ENCODE data around the gene MAMDC4. TPM values are rescaled to one million over a fixed set of nuclear protein-coding genes. Genes with fewer than 3 reads are reported as not detected.
"Not testable (repeated sequence)": the region's sequence is repeated elsewhere in the genome, so short reads cannot be mapped to it uniquely, and the experiment has no call there.

The MAMDC4 gene
- total RNA-seq, 2 donors from 2014 or later = 16.0 to 17.2 TPM

DNA sequence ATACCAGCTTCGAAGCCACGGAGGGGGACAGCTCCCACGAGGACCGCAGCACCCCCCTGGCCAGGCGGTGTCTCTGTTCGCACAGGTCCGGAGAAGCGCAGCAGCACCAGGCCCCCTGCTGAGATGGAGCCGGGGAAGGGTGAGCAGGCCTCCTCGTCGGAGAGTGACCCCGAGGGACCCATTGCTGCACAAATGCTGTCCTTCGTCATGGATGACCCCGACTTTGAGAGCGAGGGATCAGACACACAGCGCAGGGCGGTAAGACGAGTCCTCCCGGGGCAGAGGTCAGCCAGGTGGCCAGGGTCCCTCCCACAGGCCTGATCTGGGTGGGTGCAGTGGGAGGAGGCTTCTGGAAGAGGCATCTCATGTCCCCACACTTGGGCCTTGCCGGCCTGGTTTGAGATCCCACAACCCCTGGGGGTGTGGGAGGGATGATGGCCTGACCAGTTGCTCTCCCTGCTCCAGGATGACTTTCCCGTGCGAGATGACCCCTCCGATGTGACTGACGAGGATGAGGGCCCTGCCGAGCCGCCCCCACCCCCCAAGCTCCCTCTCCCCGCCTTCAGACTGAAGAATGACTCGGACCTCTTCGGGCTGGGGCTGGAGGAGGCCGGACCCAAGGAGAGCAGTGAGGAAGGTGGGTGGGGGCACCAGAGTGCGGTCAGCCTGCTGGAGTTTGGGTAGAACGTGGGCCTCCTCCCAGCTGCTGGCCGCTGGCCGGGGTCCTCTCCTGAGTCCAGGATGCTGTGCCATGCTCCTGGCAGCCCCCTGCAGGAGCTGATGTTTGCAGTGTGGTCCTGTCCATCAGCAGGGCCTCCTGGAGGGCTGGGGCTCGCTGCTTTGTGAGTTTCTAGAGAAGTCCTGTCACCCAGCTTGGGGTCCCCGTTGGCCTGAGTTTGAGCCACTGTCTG is 12.7 kb upstream of the MAMDC4 start:
- Mint-ChIP-seq H3K36me3 (no peaks in the 10 kb centered on the region), H3K9me3 (no peaks in the 10 kb centered on the region), H3K27ac (no peak overlapping the region), H3K4me3 (no peak overlapping the region), H3K4me1 (ENCODE audit: low read depth in 2 of 2) (peaks cover 4 to 7% of the 10 kb centered on the region in 2 donors), H3K27me3 (no peaks in the 10 kb centered on the region)
- no peak for ATAC-seq
- no peak for DNase-seq (ENCODE audit: low spot score)

- ATAC-seq (no peak), DNase-seq (ENCODE audit: low spot score) (no peak)
- Mint-ChIP-seq H3K4me1 (ENCODE audit: low read depth in 2 of 2) (peaks cover 4 to 7% of the 10 kb centered on the region in 2 donors), H3K27me3 (no peaks in the 10 kb centered on the region), H3K4me3 (no peak overlapping the region), H3K27ac (no peak overlapping the region), H3K9me3 (no peaks in the 10 kb centered on the region), H3K36me3 (no peaks in the 10 kb centered on the region)
Observed at GRCh38 chr9:136840140-136840876, 11.8 kb upstream of the MAMDC4 start.

DNA sequence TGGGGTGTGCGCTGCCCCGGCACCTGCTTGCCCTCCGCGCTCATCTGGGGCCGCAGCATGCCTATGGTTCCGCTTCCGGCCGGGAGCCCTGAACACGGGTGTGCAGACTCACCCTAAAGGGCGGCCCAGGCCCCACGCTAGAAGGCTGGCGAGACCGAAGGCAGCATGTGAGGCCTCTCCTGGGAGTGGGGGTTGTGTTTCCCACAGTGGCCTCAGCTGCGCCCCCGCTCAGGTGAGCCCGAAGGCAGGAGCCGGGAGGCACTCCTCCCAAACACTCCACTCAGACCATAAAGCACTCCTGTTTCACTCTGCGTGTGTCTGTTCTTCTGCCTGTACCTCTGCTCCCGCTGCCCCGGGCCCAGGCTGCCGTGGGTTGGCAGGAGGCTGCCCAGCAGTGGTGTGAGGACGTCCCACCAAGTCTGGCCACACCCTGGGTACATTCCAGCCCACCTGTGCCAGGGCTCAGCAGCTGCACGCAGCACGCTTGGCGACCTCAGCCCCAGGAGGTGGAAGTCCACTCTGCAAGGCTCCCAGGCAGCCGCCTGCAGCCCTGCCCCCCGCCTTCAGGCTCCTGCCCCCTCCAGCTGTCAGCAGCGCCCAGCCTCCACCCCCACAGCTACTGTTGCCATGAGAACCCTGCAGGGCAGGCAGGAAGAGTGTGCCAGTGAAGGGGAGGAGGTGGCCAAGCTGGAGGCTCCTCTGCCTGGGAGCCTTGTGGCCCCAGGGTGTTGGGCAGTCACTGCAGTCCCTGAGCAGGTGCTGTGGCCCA is 11.1 kb upstream of the MAMDC4 start:
- ATAC-seq = no peak
- Mint-ChIP-seq H3K9me3 (no peaks in the 10 kb centered on the region), H3K4me3 (no peak overlapping the region), H3K4me1 (ENCODE audit: low read depth in 2 of 2) (peaks cover 4 to 7% of the 10 kb centered on the region in 2 donors), H3K27me3 (no peaks in the 10 kb centered on the region), H3K36me3 (no peaks in the 10 kb centered on the region), H3K27ac (no peak overlapping the region)
- DNase-seq (ENCODE audit: low spot score) = no peak

DNA sequence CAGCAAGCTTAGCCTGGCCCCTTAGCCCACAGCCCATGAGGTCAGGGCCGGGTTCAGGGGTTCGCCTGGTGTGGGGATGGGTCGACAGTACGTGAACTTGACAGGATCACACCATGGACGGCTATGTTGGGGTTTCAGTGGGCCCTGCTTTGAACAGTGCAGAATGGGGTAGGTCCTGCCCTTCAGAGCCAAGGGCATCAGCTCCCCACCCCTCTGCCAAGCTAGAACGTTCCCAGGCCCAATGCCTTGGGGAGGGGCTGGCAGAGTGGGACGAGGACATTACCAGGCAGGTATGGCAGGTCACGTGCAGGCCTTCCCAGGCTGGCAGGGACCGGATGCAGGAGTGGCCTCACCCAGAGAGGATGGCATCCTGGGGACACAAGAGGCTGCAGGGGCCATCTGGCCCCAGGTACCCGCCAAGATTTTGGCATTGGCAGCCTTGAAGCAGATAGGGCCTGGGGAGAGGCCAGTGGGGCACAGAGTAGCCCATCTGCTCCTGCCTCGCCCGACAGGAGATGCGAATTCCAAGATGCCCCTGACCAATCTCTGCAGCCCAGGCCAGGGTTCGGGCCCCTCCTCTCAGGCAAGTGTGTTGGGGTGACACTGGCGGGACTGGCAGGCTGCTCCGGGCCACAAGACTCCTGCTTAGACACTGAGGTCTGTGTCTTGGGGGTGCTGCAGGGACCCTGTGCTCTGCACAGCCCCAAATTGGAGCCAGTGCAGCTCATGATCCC is 10.3 kb upstream of the MAMDC4 start:
- peak overlapping the region in 1 of 2 donors; percentile 35 for H3K27ac Mint-ChIP-seq
- ATAC-seq; H3K36me3 Mint-ChIP-seq; DNase-seq (ENCODE audit: low spot score); H3K27me3 Mint-ChIP-seq; H3K9me3 Mint-ChIP-seq: not testable (repeated sequence)
- H3K4me3 Mint-ChIP-seq = peak overlapping the region; percentile 86
- H3K4me1 Mint-ChIP-seq (ENCODE audit: low read depth in 2 of 2) = peaks cover 4 to 11% of the 10 kb centered on the region in 2 donors

DNA sequence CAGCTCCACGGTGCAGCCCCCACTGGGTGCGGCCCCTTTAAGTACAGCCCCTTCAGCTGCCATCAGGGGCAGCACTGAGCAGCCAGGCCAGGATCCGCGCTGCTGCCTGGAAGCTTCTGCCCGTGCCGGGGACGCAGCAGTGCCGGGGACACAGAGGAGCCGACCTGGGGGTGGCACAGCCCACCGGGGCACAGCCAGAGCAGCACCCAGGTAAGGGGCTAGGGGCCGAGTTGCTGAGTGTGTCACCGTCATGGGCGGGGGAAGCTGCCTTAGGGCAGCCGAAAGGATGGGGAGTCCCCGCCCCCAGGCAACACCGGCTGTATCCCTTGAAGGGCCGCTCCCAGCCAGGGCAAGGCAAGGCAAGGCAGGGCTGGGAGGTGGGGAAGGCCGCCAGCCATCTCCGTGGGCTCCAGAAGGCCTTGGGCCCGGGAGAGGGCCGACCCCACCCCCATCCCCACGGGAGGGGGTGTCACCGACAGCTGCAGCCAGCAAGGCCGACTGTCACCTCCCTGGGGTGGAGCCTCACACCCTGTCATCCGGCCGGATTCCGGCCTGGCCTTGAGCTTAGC is 9.7 kb upstream of the MAMDC4 start, which contains the start of gene AJM1:
AJM1 (plus strand) TSS at position 99 of the 569 bp plus-strand sequence. CDS start 1,937 bp downstream, outside the sequence.
- peak; percentile 81 for DNase-seq (ENCODE audit: low spot score)
- peak within 1 kb of the TSS in 1 of 2 donors; percentile 35 for H3K27ac Mint-ChIP-seq
- peaks cover 5 to 11% of the 10 kb centered on the region in 2 donors for H3K4me1 Mint-ChIP-seq (ENCODE audit: low read depth in 2 of 2)
- peak; percentile 88 for ATAC-seq
- H3K4me3 Mint-ChIP-seq = peak within 1 kb of the TSS; percentile 86
- H3K36me3 Mint-ChIP-seq, H3K27me3 Mint-ChIP-seq, H3K9me3 Mint-ChIP-seq: not testable (repeated sequence)

- not testable (repeated sequence) for H3K27ac Mint-ChIP-seq
- peak overlapping the region; percentile 47 for H3K4me3 Mint-ChIP-seq
- ATAC-seq = peak; percentile 1 to 3
Observed at GRCh38 chr9:136843159-136843800, 8.9 kb upstream of the MAMDC4 start.

GRCh38 chr9:136843801-136844740 is 8.1 kb upstream of the MAMDC4 start:
- not testable (repeated sequence) for H3K36me3 Mint-ChIP-seq; H3K27ac Mint-ChIP-seq; H3K27me3 Mint-ChIP-seq; H3K9me3 Mint-ChIP-seq; DNase-seq (ENCODE audit: low spot score)
- peak; percentile 5 to 9 for ATAC-seq
- Mint-ChIP-seq H3K4me1 (ENCODE audit: low read depth in 2 of 2) (peaks cover 12 to 18% of the 10 kb centered on the region in 2 donors), H3K4me3 (peak overlapping the region; percentile 47)

More at GRCh38 chr9:136843159-136843800, 8.9 kb upstream of the MAMDC4 start:
- H3K4me1 Mint-ChIP-seq (ENCODE audit: low read depth in 2 of 2) = peaks cover 12 to 18% of the 10 kb centered on the region in 2 donors
- not testable (repeated sequence) for H3K36me3 Mint-ChIP-seq; DNase-seq (ENCODE audit: low spot score); H3K9me3 Mint-ChIP-seq; H3K27me3 Mint-ChIP-seq

DNA sequence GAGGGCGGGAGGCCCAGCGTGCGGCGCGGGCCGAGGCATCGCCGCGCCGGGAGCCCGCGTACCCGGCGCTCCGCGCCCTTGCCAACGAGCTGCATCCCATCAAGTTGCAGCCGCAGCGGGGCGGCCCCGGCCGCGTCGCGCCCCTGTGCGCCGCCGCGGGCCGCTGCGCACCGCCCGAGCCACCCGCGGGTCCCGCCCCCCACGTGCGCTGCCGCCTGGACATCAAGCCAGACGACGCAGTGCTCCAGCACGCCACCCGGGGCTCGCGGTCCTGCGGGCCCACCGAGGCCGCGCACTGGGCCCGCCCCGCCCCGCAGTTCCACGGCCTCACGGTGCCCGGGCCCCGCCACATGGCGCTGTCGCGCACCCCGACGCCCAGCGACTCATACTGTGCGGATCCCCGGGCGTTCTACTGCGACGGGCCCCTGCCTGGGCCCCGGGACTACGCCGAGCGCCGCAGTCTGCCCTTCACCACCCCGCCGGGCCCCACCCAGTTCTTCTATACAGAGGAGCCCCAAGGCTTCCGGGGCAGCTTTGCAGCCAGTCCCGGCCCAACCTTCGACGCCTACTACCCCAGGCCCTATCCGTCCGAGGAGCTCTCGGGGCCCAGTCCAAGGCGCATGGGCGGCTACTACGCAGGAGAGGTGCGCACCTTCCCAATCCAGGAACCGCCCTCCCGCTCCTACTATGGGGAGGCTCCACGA is 7.2 kb upstream of the MAMDC4 start:
- no peak for DNase-seq (ENCODE audit: low spot score)
- Mint-ChIP-seq H3K4me3 (no peak overlapping the region), H3K9me3 (no peaks in the 10 kb centered on the region), H3K27ac (no peak overlapping the region), H3K4me1 (ENCODE audit: low read depth in 2 of 2) (peaks cover 11 to 20% of the 10 kb centered on the region in 2 donors), H3K27me3 (no peaks in the 10 kb centered on the region), H3K36me3 (no peaks in the 10 kb centered on the region)
- ATAC-seq = no peak

- H3K36me3 Mint-ChIP-seq = no peaks in the 10 kb centered on the region
- no peak overlapping the region for H3K27ac Mint-ChIP-seq
- H3K4me3 Mint-ChIP-seq = no peak overlapping the region
- no peaks in the 10 kb centered on the region for H3K9me3 Mint-ChIP-seq
- ATAC-seq (no peak), DNase-seq (ENCODE audit: low spot score) (no peak)
- peaks cover 8 to 17% of the 10 kb centered on the region in 2 donors for H3K4me1 Mint-ChIP-seq (ENCODE audit: low read depth in 2 of 2)
- no peaks in the 10 kb centered on the region for H3K27me3 Mint-ChIP-seq
Observed at GRCh38 chr9:136845465-136846260, 6.5 kb upstream of the MAMDC4 start.

DNA sequence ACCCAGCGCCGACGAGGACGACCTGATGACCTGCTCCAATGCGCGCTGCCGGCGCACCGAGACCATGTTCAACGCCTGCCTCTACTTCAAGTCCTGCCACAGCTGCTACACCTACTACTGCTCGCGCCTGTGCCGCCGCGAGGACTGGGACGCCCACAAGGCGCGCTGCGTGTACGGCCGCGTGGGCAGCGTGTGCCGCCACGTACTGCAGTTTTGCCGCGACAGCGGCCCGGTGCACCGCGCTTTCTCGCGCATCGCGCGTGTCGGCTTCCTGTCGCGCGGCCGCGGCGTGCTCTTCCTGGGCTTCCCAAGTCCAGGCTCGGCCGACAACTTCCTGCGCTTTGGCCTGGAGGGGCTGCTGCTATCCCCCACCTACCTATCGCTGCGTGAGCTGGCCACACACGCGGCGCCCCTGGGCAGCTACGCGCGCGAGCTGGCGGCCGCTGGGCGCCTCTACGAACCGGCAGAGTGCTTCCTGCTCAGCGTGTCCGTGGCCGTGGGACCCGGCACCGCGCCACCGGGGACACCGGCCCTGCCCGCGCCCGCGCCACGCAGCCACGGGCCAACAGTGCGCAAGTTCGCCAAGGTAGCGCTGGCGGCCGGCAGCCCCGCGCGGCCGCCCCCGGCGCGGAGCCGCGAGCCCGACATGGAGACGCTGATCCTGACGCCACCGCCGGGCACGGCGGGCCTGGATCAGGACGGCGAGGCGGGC is 5.6 kb upstream of the MAMDC4 start:
- Mint-ChIP-seq H3K36me3 (no peaks in the 10 kb centered on the region), H3K27ac (no peak overlapping the region), H3K4me3 (no peak overlapping the region)

More for the DNA sequence above, 5.6 kb upstream of the MAMDC4 start:
- peaks cover 8 to 17% of the 10 kb centered on the region in 2 donors for H3K4me1 Mint-ChIP-seq (ENCODE audit: low read depth in 2 of 2)
- no peak for DNase-seq (ENCODE audit: low spot score)
- ATAC-seq = no peak
- no peaks in the 10 kb centered on the region for H3K27me3 Mint-ChIP-seq
- no peaks in the 10 kb centered on the region for H3K9me3 Mint-ChIP-seq
